22Rv1 (cell line): ENCODE measurements around the gene NLRP1.
"Not testable (repeated sequence)": the region's sequence is repeated elsewhere in the genome, so short reads cannot be mapped to it uniquely, and the experiment has no call there.

Experiments
- H3K27ac ChIP-seq: fragments of 450-650 bp; 2 replicates; pipeline ENCODE4 v1.5.1; 2017
- CTCF ChIP-seq: fragments of 450-650 bp; IDR thresholded peaks from 2 replicates; pipeline ENCODE4 v1.5.1; 2017; ENCODE audit warnings: mild to moderate bottlenecking
- ZFX ChIP-seq: fragments of 450-650 bp; IDR thresholded peaks from 2 replicates; pipeline ENCODE4 v1.6.1; 2017; ENCODE audit warnings: antibody characterized with exemption, borderline replicate concordance

NLRP1 gene

GRCh38 chr17:5581655-5582054, 2.7 kb downstream of the NLRP1 start:
- TF ChIP-seq ZFX (no peak), CTCF (no peak)

GRCh38 chr17:5580969-5581368, 3.3 kb downstream of the NLRP1 start:
- no peak for TF ChIP-seq ZFX

More at GRCh38 chr17:5581655-5582054, 2.7 kb downstream of the NLRP1 start:
- no peak overlapping the region for H3K27ac ChIP-seq

GRCh38 chr17:5580367-5580766, 3.9 kb downstream of the NLRP1 start:
- TF ChIP-seq ZFX (no peak), CTCF (no peak)
- H3K27ac ChIP-seq, result no peak overlapping the region

More at GRCh38 chr17:5580969-5581368, 3.3 kb downstream of the NLRP1 start:
- H3K27ac ChIP-seq, result no peak overlapping the region

- H3K27ac ChIP-seq, result not testable (repeated sequence)
Observed at GRCh38 chr17:5578768-5579167, 5.5 kb downstream of the NLRP1 start.

- H3K27ac ChIP-seq, result not testable (repeated sequence)
Observed at GRCh38 chr17:5573017-5573416, 11.3 kb downstream of the NLRP1 start.

GRCh38 chr17:5571281-5571680, 13.0 kb downstream of the NLRP1 start:
- H3K27ac ChIP-seq, result no peak overlapping the region
- TF ChIP-seq ZFX (no peak), CTCF (no peak)

GRCh38 chr17:5565808-5566207, 18.5 kb downstream of the NLRP1 start:
- no peak for TF ChIP-seq ZFX

GRCh38 chr17:5563456-5563855, 20.9 kb downstream of the NLRP1 start:
- H3K27ac ChIP-seq, result no peak overlapping the region
- TF ChIP-seq ZFX (no peak), CTCF (no peak)

More at GRCh38 chr17:5565808-5566207, 18.5 kb downstream of the NLRP1 start:
- no peak overlapping the region for H3K27ac ChIP-seq

GRCh38 chr17:5562661-5563360, 21.5 kb downstream of the NLRP1 start:
- no peak overlapping the region for H3K27ac ChIP-seq
- no peak for TF ChIP-seq ZFX
- no peak for TF ChIP-seq CTCF
